HepG2 (cell line): ENCODE measurements around the gene B3GNT9. TPM values are rescaled to one million over a fixed set of nuclear protein-coding genes. Genes with fewer than 3 reads are reported as not detected.

ENCODE experiments used
- CHCHD3 ChIP-seq: sonication (generic); formaldehyde crosslinking; IDR thresholded peaks from 2 replicates; pipeline ENCODE4 v1.8.0; 2022; ENCODE audit warnings: mild to moderate bottlenecking, missing genetic modification reagents, moderate library complexity
- GATAD1 ChIP-seq: IDR thresholded peaks from 2 replicates; pipeline ENCODE4 v1.6.1; 2016; ENCODE audit warnings: missing genetic modification reagents, missing compliant biosample characterization
- HOMEZ ChIP-seq: IDR thresholded peaks from 2 replicates; pipeline ENCODE4 v1.6.1; 2016; ENCODE audit warnings: low read depth
- JARID2 ChIP-seq: sonication (generic); formaldehyde crosslinking; IDR thresholded peaks from 2 replicates; pipeline ENCODE4 v1.8.1; 2023; ENCODE audit warnings: missing genetic modification reagents, inconsistent platforms; ENCODE audit not compliant: insufficient replicate concordance
- KDM2A ChIP-seq: sonication (generic); formaldehyde crosslinking; IDR thresholded peaks from 2 replicates; pipeline ENCODE4 v1.4.0; 2020; ENCODE audit warnings: low read depth, missing genetic modification reagents, borderline replicate concordance
- KLF11 ChIP-seq: IDR thresholded peaks from 2 replicates; pipeline ENCODE4 v1.6.1; 2016; ENCODE audit warnings: missing compliant biosample characterization
- KLF15 ChIP-seq: sonication (generic); formaldehyde crosslinking; IDR thresholded peaks from 2 replicates; pipeline ENCODE4 v1.8.1; 2023; ENCODE audit warnings: borderline replicate concordance, mild to moderate bottlenecking, inconsistent platforms, missing genetic modification reagents, mixed read lengths
- MXD4 ChIP-seq: IDR thresholded peaks from 2 replicates; pipeline ENCODE4 v1.6.1; 2016; ENCODE audit warnings: mild to moderate bottlenecking, missing biosample characterization, missing genetic modification reagents
- PHF20 ChIP-seq: sonication (generic); formaldehyde crosslinking; IDR thresholded peaks from 2 replicates; pipeline ENCODE4 v1.5.0; 2020; ENCODE audit warnings: mild to moderate bottlenecking, missing genetic modification reagents
- RXRB ChIP-seq: IDR thresholded peaks from 2 replicates; pipeline ENCODE4 v1.6.1; 2016; ENCODE audit warnings: borderline replicate concordance, missing genetic modification reagents, missing compliant biosample characterization
- SAFB2 ChIP-seq: sonication (generic); formaldehyde crosslinking; IDR thresholded peaks from 2 replicates; pipeline ENCODE4 v1.5.1; 2020; ENCODE audit warnings: missing genetic modification reagents, low read depth, mild to moderate bottlenecking, borderline replicate concordance
- SAP130 ChIP-seq: IDR thresholded peaks from 2 replicates; pipeline ENCODE4 v1.6.1; 2016; ENCODE audit warnings: low read depth
- SP4 ChIP-seq: sonication (generic); formaldehyde crosslinking; IDR thresholded peaks from 2 replicates; pipeline ENCODE4 v1.8.1; 2023; ENCODE audit warnings: mild to moderate bottlenecking, missing genetic modification reagents
- STAT5B ChIP-seq: sonication (generic); formaldehyde crosslinking; IDR thresholded peaks from 2 replicates; pipeline ENCODE4 v1.4.0; 2020; ENCODE audit warnings: missing genetic modification reagents
- ZNF124 ChIP-seq: sonication (generic); formaldehyde crosslinking; IDR thresholded peaks from 2 replicates; pipeline ENCODE4 v1.4.0; 2020; ENCODE audit warnings: missing genetic modification reagents
- ZNF160 ChIP-seq: sonication (generic); formaldehyde crosslinking; IDR thresholded peaks from 2 replicates; pipeline ENCODE4 v1.8.0; 2022; ENCODE audit warnings: mild to moderate bottlenecking, inconsistent platforms, missing genetic modification reagents
- ZNF282 ChIP-seq: fragments of 450-650 bp; IDR thresholded peaks from 2 replicates; pipeline ENCODE4 v1.6.1; 2018; ENCODE audit not compliant: partially characterized antibody
- ZNF670 ChIP-seq: sonication (generic); formaldehyde crosslinking; IDR thresholded peaks from 2 replicates; pipeline ENCODE4 v1.8.0; 2022; ENCODE audit warnings: mild to moderate bottlenecking, missing genetic modification reagents, borderline replicate concordance
- ZNF674 ChIP-seq: sonication (generic); formaldehyde crosslinking; IDR thresholded peaks from 2 replicates; pipeline ENCODE4 v1.5.0; 2020; ENCODE audit warnings: low read depth, mild to moderate bottlenecking, missing genetic modification reagents
- ZNF788 ChIP-seq: sonication (generic); formaldehyde crosslinking; IDR thresholded peaks from 2 replicates; pipeline ENCODE4 v1.5.0; 2020; ENCODE audit warnings: mild to moderate bottlenecking, missing genetic modification reagents, borderline replicate concordance
- ZNF839 ChIP-seq: sonication (generic); formaldehyde crosslinking; IDR thresholded peaks from 2 replicates; pipeline ENCODE4 v1.4.0; 2020; ENCODE audit warnings: missing genetic modification reagents, mild to moderate bottlenecking, borderline replicate concordance
- ZNF883 ChIP-seq: sonication (generic); formaldehyde crosslinking; IDR thresholded peaks from 2 replicates; pipeline ENCODE4 v1.5.1; 2020; ENCODE audit warnings: mild to moderate bottlenecking, missing genetic modification reagents; ENCODE audit errors: not compliant biosample characterization
- polyA plus RNA-seq, 8 experiments: library from polyadenylated mRNA; depleted of rRNA in 3 of 8; stranded (reverse) in 7 of 8; unstranded in 1 of 8; fragments of >200 nt; fragmentation: Illumina TruSeq in 4 of 8; extraction: Trizol in 4 of 8; gene quantifications; 2 replicates each; pipeline versions ENCODE4 v1.2.1 to v1.2.3, GENCODE V29; 2011 to 2016; ENCODE audit warnings: low read depth in 4 of 8, missing spikeins in 1 of 8, mixed read lengths in 1 of 8; ENCODE audit not compliant: insufficient read depth in 1 of 8
- total RNA-seq, 5 experiments: library from RNA; depleted of rRNA; stranded (reverse); fragments of >200 nt; fragmentation: Illumina TruSeq; extraction: Trizol; gene quantifications; 2 replicates each; pipeline ENCODE4 v1.2.3, GENCODE V29; 2016; ENCODE audit warnings: low read depth in 1 of 5
- TF ChIP-seq, protein P1 (sequence below): sonication (generic); formaldehyde crosslinking; IDR thresholded peaks from 2 replicates; pipeline ENCODE4 v1.5.0; 2020; ENCODE audit warnings: missing genetic modification reagents
- TF ChIP-seq, protein P2 (sequence below), 2 experiments: sonication (generic) in 1 of 2; formaldehyde crosslinking in 1 of 2; IDR thresholded peaks; 2 replicates each; pipeline versions ENCODE4 v1.4.0 to v1.6.1; 2018 to 2020; ENCODE audit warnings: missing genetic modification reagents in 2 of 2, borderline replicate concordance in 1 of 2, low read depth in 1 of 2, mild to moderate bottlenecking in 1 of 2, missing biosample characterization in 1 of 2
- TF ChIP-seq, protein P3 (sequence below): IDR thresholded peaks from 2 replicates; pipeline ENCODE4 v1.6.1; 2016; ENCODE audit warnings: missing compliant biosample characterization, missing genetic modification reagents, borderline replicate concordance

Gene B3GNT9
- total and polyA plus RNA-seq, 2 of the 13 experiments (the other 11 are each of a cell fraction or from before 2014, with no cell fraction given), result 1.5 to 3.1 TPM

- TF ChIP-seq, protein P1, sequence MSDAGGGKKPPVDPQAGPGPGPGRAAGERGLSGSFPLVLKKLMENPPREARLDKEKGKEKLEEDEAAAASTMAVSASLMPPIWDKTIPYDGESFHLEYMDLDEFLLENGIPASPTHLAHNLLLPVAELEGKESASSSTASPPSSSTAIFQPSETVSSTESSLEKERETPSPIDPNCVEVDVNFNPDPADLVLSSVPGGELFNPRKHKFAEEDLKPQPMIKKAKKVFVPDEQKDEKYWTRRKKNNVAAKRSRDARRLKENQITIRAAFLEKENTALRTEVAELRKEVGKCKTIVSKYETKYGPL (CRISPR knock-in tag), result 0 out of 2 replicates have a peak, but pooled peaks have one; percentile 29
- TF ChIP-seq PHF20 (CRISPR knock-in tag), result no peak; the same call in 1 of the 2 replicates
- TF ChIP-seq ZNF124 (CRISPR knock-in tag), result peak; percentile 84
- 0 out of 2 replicates have a peak, but pooled peaks have one; percentile 49 for TF ChIP-seq ZNF674 (CRISPR knock-in tag)
- TF ChIP-seq JARID2 (CRISPR knock-in tag), result peak; percentile 76
- TF ChIP-seq KLF11 (CRISPR knock-in tag), result peak; percentile 93; the same call in 1 of the 2 replicates
- peak; percentile 88 for TF ChIP-seq ZNF883 (CRISPR knock-in tag)
- TF ChIP-seq ZNF160 (CRISPR knock-in tag), result peak; percentile 92; the same call in 1 of the 2 replicates
- peak; percentile 58; the same call in 1 of the 2 replicates for TF ChIP-seq KLF15 (CRISPR knock-in tag)
- TF ChIP-seq RXRB (CRISPR knock-in tag), result peak; percentile 84; the same call in 1 of the 2 replicates
- TF ChIP-seq CHCHD3 (CRISPR knock-in tag), result peak; percentile 95
- no peak for TF ChIP-seq ZNF282
- peak; percentile 78 for TF ChIP-seq SP4
- TF ChIP-seq MXD4 (CRISPR knock-in tag), result peak; percentile 98
- TF ChIP-seq SAP130 (CRISPR knock-in tag), result peak; percentile 98
- TF ChIP-seq HOMEZ, result 0 out of 2 replicates have a peak, but pooled peaks have one; percentile 34
- TF ChIP-seq KDM2A (CRISPR knock-in tag), result peak; percentile 98
- peak; percentile 97 for TF ChIP-seq STAT5B (CRISPR knock-in tag)
- peak; percentile 94 for TF ChIP-seq ZNF839 (CRISPR knock-in tag)
- TF ChIP-seq SAFB2 (CRISPR knock-in tag), result no peak; the same call in 1 of the 2 replicates
- peak; percentile 80 for TF ChIP-seq GATAD1
- TF ChIP-seq, protein P2, sequence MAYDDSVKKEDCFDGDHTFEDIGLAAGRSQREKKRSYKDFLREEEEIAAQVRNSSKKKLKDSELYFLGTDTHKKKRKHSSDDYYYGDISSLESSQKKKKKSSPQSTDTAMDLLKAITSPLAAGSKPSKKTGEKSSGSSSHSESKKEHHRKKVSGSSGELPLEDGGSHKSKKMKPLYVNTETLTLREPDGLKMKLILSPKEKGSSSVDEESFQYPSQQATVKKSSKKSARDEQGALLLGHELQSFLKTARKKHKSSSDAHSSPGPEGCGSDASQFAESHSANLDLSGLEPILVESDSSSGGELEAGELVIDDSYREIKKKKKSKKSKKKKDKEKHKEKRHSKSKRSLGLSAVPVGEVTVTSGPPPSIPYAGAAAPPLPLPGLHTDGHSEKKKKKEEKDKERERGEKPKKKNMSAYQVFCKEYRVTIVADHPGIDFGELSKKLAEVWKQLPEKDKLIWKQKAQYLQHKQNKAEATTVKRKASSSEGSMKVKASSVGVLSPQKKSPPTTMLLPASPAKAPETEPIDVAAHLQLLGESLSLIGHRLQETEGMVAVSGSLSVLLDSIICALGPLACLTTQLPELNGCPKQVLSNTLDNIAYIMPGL (CRISPR knock-in tag; IDR thresholded peaks at IDR 0.05; ENCODE audit: borderline replicate concordance in 1 of 2, low read depth in 1 of 2), result peak; percentile 95 to 98
- TF ChIP-seq, protein P3, sequence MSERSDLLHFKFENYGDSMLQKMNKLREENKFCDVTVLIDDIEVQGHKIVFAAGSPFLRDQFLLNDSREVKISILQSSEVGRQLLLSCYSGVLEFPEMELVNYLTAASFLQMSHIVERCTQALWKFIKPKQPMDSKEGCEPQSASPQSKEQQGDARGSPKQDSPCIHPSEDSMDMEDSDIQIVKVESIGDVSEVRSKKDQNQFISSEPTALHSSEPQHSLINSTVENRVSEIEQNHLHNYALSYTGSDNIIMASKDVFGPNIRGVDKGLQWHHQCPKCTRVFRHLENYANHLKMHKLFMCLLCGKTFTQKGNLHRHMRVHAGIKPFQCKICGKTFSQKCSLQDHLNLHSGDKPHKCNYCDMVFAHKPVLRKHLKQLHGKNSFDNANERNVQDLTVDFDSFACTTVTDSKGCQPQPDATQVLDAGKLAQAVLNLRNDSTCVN (CRISPR knock-in tag), result peak; percentile 87
- TF ChIP-seq ZNF788 (CRISPR knock-in tag), result peak; percentile 95
- peak; percentile 90; the same call in 1 of the 2 replicates for TF ChIP-seq ZNF670 (CRISPR knock-in tag)
Observed at GRCh38 chr16:67184995-67185650, 34.3 kb upstream of the B3GNT9 start (continued).
